Suprapubic skin (tissue), 4 donors: ENCODE data around the gene RGS12. TPM values are rescaled to one million over a fixed set of nuclear protein-coding genes. Genes with fewer than 3 reads are reported as not detected.

ENCODE experiments used
- DNase-seq, 2 donors: peaks; one replicate each; pipeline ENCODE4 v3.0.0-alpha.2; 2019; ENCODE audit warnings: low spot score in 2 of 2
- H3K27ac ChIP-seq: fragments of 200-600 bp; sonication (generic); one replicate; pipeline ENCODE4 v1.5.1; 2019
- H3K27me3 ChIP-seq: fragments of 200-600 bp; sonication (generic); one replicate; pipeline ENCODE4 v1.5.1; 2019
- H3K36me3 ChIP-seq: fragments of 200-600 bp; sonication (generic); one replicate; pipeline ENCODE4 v1.5.1; 2019
- H3K4me1 ChIP-seq: fragments of 200-600 bp; sonication (generic); one replicate; pipeline ENCODE4 v1.5.1; 2019
- H3K4me3 ChIP-seq: fragments of 200-600 bp; sonication (generic); one replicate; pipeline ENCODE4 v1.5.1; 2019; ENCODE audit warnings: mild to moderate bottlenecking
- H3K9me3 ChIP-seq: fragments of 200-600 bp; sonication (generic); one replicate; pipeline ENCODE4 v1.5.1; 2019
- CTCF ChIP-seq, 2 donors: fragments of 200-600 bp in 1 of 2; fragments of 450-650 bp in 1 of 2; sonication (generic) in 1 of 2; IDR thresholded peaks; one replicate each; pipeline ENCODE4 v1.5.1; 2016 to 2019; ENCODE audit warnings: antibody characterized with exemption in 2 of 2, mild to moderate bottlenecking in 1 of 2, moderate library complexity in 1 of 2
- EP300 ChIP-seq: sonication (generic); formaldehyde crosslinking; IDR thresholded peaks from one replicate; pipeline ENCODE4 v1.6.1; 2017; ENCODE audit warnings: antibody characterized with exemption
- POLR2A ChIP-seq, 2 donors: fragments of 450-650 bp; IDR thresholded peaks; one replicate each; pipeline ENCODE4 v1.6.1; 2017; ENCODE audit warnings: antibody characterized with exemption in 2 of 2, mild to moderate bottlenecking in 2 of 2, moderate library complexity in 2 of 2
- POLR2AphosphoS5 ChIP-seq, 3 donors: sonication (generic); formaldehyde crosslinking; IDR thresholded peaks; one replicate each; pipeline ENCODE4 v1.6.1; 2017; ENCODE audit warnings: antibody characterized with exemption in 3 of 3
- WGBS: methylation state at CpG from one replicate; pipeline ENCODE4 v1.1.5; 2018; 5-methylcytosine and 5-hydroxymethylcytosine counted together
- total RNA-seq, 4 donors: library from RNA; depleted of rRNA; stranded (reverse); fragments of >200 nt; gene quantifications; one replicate each; pipeline ENCODE4 v1.1.0, GENCODE V29; 2016

The RGS12 gene
- total RNA-seq, 4 donors from 2014 or later: 65.8 to 246 (median 118) TPM

- Histone ChIP-seq H3K4me3 (no peak overlapping the region), H3K9me3 (no peaks in the 10 kb centered on the region), H3K4me1 (no peaks in the 10 kb centered on the region), H3K27ac (no peak overlapping the region), H3K36me3 (no peaks in the 10 kb centered on the region), H3K27me3 (peaks cover 2% of the 10 kb centered on the region)
- no peak for TF ChIP-seq CTCF (IDR thresholded peaks at IDR 0.05)
- TF ChIP-seq POLR2AphosphoS5 (IDR thresholded peaks at IDR 0.05): no peak
- TF ChIP-seq EP300: no peak
- no peak for TF ChIP-seq POLR2A (IDR thresholded peaks at IDR 0.05)
- 80% methylated on average over 22 of the region's 23 CpGs for WGBS
- DNase-seq: peak in 1 of 2 donors; percentile 65
These were observed 30.4 kb upstream of the RGS12 start for GRCh38 chr4:3262208-3263052.

- Histone ChIP-seq H3K4me1 (no peaks in the 10 kb centered on the region), H3K27me3 (peaks cover 2% of the 10 kb centered on the region), H3K27ac (no peak overlapping the region), H3K9me3 (no peaks in the 10 kb centered on the region), H3K36me3 (no peaks in the 10 kb centered on the region), H3K4me3 (no peak overlapping the region)
- 61% methylated on average over 20 of the region's 28 CpGs for WGBS
- TF ChIP-seq POLR2A (IDR thresholded peaks at IDR 0.05) (no peak), EP300 (no peak)
- DNase-seq: peak in 1 of 2 donors; percentile 55
These were observed 29.6 kb upstream of the RGS12 start for GRCh38 chr4:3263053-3263875.

DNA sequence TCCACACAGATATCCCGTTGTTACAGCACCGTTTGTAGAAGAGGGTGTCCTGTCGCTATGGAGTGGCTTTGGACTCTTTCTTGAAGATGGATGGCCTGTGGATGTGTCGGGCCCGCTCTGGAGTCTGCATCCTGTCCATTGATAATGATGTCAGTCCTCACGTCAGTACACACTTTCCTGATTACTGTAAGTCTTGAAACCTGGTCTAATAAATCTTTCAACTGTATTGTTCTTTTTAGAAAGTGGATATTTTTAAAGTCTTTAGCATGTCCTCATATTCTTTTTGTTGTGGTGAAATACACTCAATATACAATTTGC lies 29.0 kb upstream of the RGS12 start:
- DNase-seq: peak in 1 of 2 donors; percentile 24
- TF ChIP-seq EP300 (no peak), CTCF (IDR thresholded peaks at IDR 0.05) (no peak), POLR2A (IDR thresholded peaks at IDR 0.05) (no peak), POLR2AphosphoS5 (IDR thresholded peaks at IDR 0.05) (no peak)
- no peaks in the 10 kb centered on the region for H3K36me3 ChIP-seq
- no peak overlapping the region for H3K4me3 ChIP-seq
- no peaks in the 10 kb centered on the region for H3K9me3 ChIP-seq
- WGBS: 67% methylated on average over 6 of the region's 6 CpGs
- H3K27me3 ChIP-seq: peaks cover 2% of the 10 kb centered on the region
- no peaks in the 10 kb centered on the region for H3K4me1 ChIP-seq
- H3K27ac ChIP-seq: no peak overlapping the region

DNA sequence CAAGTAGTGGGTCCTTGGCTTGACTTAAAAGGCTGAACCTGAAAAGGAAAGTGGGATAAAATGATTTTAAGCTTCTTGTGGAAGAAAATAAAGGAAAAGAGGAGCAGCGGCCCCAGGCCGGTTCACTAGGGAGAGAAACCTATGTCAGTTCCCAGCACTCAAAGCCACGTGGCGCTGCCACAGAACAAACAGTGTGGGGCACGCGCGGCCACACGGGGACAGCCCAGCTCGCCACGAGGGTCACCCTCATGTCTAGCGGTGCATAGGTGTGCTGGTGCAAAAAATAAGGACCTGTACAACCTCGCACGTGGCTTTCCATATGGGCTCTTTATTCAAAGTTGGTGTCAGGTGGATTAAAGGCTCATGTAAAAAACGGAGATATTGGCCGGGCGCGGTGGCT lies 26.7 kb upstream of the RGS12 start:
- peaks cover 2% of the 10 kb centered on the region for H3K27me3 ChIP-seq
- TF ChIP-seq POLR2AphosphoS5 (IDR thresholded peaks at IDR 0.05) (no peak), CTCF (IDR thresholded peaks at IDR 0.05) (no peak), POLR2A (IDR thresholded peaks at IDR 0.05) (no peak), EP300 (no peak)
- 93% methylated on average over 17 of the region's 17 CpGs for WGBS
- H3K36me3 ChIP-seq: no peaks in the 10 kb centered on the region
- no peak overlapping the region for H3K4me3 ChIP-seq
- no peaks in the 10 kb centered on the region for H3K4me1 ChIP-seq
- no peaks in the 10 kb centered on the region for H3K9me3 ChIP-seq
- DNase-seq: peak in 1 of 2 donors; percentile 52
- no peak overlapping the region for H3K27ac ChIP-seq

DNA sequence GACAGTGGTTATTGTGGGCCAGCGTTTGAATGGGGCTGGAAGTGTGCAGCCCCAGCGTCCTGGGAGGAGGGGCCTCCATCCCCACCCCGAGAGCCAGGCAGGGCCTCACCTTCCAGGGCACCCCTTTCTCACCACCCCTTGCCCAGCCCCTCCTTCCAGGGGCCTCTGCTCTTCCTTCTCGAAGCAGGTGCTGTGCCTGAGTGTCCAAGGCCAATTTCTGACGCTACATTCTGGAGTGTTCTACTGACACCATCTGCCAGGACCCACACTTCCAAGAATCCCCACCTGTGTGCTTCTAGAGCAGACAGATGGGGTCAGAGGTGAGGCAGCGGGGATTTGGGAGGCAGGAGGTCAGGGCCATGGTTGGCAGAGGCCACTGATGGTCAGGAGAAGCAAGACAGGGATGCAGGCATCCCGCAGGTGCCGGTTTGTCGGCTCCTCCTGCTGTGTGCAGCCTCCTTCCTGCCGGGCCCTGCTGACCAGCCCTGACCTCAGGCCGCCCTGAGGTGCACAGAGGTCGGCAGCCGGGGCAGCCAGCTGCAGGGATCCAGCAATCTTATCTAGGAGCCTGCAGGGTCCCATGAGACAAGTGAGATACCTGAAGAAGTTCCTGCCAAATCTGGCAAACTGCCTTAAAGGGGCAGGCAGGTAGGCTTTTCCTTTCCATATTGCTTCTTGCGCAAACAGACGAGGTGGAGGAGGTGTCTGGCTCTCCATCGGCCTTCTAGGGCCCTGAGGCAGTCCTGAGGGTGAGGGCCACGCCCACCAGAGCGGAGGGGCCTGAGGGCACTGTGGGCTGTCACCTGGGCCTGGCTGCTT lies 25.0 kb upstream of the RGS12 start:
- peak in 1 of 2 donors; percentile 66 for DNase-seq
- TF ChIP-seq POLR2AphosphoS5 (IDR thresholded peaks at IDR 0.05): no peak
- no peak for TF ChIP-seq EP300
- no peak for TF ChIP-seq CTCF (IDR thresholded peaks at IDR 0.05)
- TF ChIP-seq POLR2A (IDR thresholded peaks at IDR 0.05): no peak
- 56% methylated on average over 13 of the region's 18 CpGs for WGBS
- no peaks in the 10 kb centered on the region for H3K9me3 ChIP-seq
- H3K4me3 ChIP-seq: no peak overlapping the region
- no peaks in the 10 kb centered on the region for H3K4me1 ChIP-seq
- no peak overlapping the region for H3K27ac ChIP-seq
- peaks cover 2% of the 10 kb centered on the region for H3K27me3 ChIP-seq
- H3K36me3 ChIP-seq: no peaks in the 10 kb centered on the region
